Liver (tissue), 9 donors: ENCODE data around the gene INPP5E. TPM values are rescaled to one million over a fixed set of nuclear protein-coding genes. Genes with fewer than 3 reads are reported as not detected.

Source experiments
- DNase-seq: peaks from one replicate; pipeline ENCODE4 v3.0.0-alpha.2; 2017; ENCODE audit warnings: low spot score
- H3K27ac ChIP-seq, 2 donors: one replicate each; pipeline ENCODE4 v1.7.0; 2013; ENCODE audit warnings: inconsistent platforms in 2 of 2, low read length in 2 of 2, control low read depth in 1 of 2, low read depth in 1 of 2, mild to moderate bottlenecking in 1 of 2
- H3K27me3 ChIP-seq, 4 donors: one replicate each; pipeline versions ENCODE4 v1.6.1 to v1.7.0; 2013; ENCODE audit warnings: low read length in 3 of 4, inconsistent platforms in 1 of 4, mild to moderate bottlenecking in 1 of 4, moderate library complexity in 1 of 4; ENCODE audit not compliant: control insufficient read depth in 4 of 4, insufficient read depth in 4 of 4
- H3K36me3 ChIP-seq, 4 donors: one replicate each; pipeline versions ENCODE4 v1.6.1 to v1.7.0; 2013; ENCODE audit warnings: low read length in 3 of 4, mild to moderate bottlenecking in 3 of 4, low read depth in 1 of 4, moderate library complexity in 1 of 4; ENCODE audit not compliant: control insufficient read depth in 4 of 4, insufficient read depth in 3 of 4
- H3K4me1 ChIP-seq, 4 donors: one replicate each; pipeline versions ENCODE4 v1.6.1 to v1.7.0; 2013; ENCODE audit warnings: low read length in 3 of 4, mild to moderate bottlenecking in 3 of 4, moderate library complexity in 1 of 4; ENCODE audit not compliant: control insufficient read depth in 4 of 4, insufficient read depth in 4 of 4
- H3K4me3 ChIP-seq, 3 donors: one replicate each; pipeline versions ENCODE4 v1.6.1 to v1.7.0; 2013; ENCODE audit warnings: low read length in 3 of 3, control low read depth in 1 of 3, low read depth in 1 of 3, mild to moderate bottlenecking in 1 of 3
- H3K9ac ChIP-seq, 2 donors: one replicate each; pipeline ENCODE4 v1.7.0; 2013; ENCODE audit warnings: low read length in 2 of 2, mild to moderate bottlenecking in 2 of 2, moderate library complexity in 2 of 2, control low read depth in 1 of 2, low read depth in 1 of 2
- H3K9me3 ChIP-seq, 4 donors: one replicate each; pipeline versions ENCODE4 v1.6.1 to v1.7.0; 2013; ENCODE audit warnings: low read length in 3 of 4; ENCODE audit not compliant: control insufficient read depth in 4 of 4
- ATF3 ChIP-seq: IDR thresholded peaks from 2 replicates; pipeline ENCODE4 v1.6.1; 2016; ENCODE audit warnings: antibody characterized with exemption
- EGR1 ChIP-seq, 2 donors: IDR thresholded peaks; 2 replicates each; pipeline ENCODE4 v1.6.1; 2016 to 2018; ENCODE audit warnings: antibody characterized with exemption in 2 of 2, low read depth in 2 of 2
- FOXA1 ChIP-seq: IDR thresholded peaks from 2 replicates; pipeline ENCODE4 v1.6.1; 2016; ENCODE audit warnings: antibody characterized with exemption
- FOXA2 ChIP-seq: IDR thresholded peaks from 2 replicates; pipeline ENCODE4 v1.6.1; 2016; ENCODE audit warnings: antibody characterized with exemption
- GABPA ChIP-seq, 2 donors: IDR thresholded peaks in 1 of 2; conservative IDR thresholded peaks in 1 of 2; 2 replicates each; pipeline ENCODE4 v1.6.1; 2016; ENCODE audit warnings: antibody characterized with exemption in 2 of 2, mild to moderate bottlenecking in 1 of 2, moderate library complexity in 1 of 2
- HNF4A ChIP-seq, 2 donors: conservative IDR thresholded peaks; 2 replicates each; pipeline ENCODE4 v1.6.1; 2016; ENCODE audit warnings: antibody characterized with exemption in 2 of 2, mild to moderate bottlenecking in 2 of 2
- HNF4G ChIP-seq: IDR thresholded peaks from 2 replicates; pipeline ENCODE4 v1.6.1; 2016; ENCODE audit warnings: antibody characterized with exemption
- JUND ChIP-seq, 2 donors: IDR thresholded peaks; 2 replicates each; pipeline ENCODE4 v1.6.1; 2016; ENCODE audit warnings: antibody characterized with exemption in 2 of 2
- MAX ChIP-seq: IDR thresholded peaks from 2 replicates; pipeline ENCODE4 v1.6.1; 2016; ENCODE audit warnings: antibody characterized with exemption
- NR2F2 ChIP-seq: IDR thresholded peaks from 2 replicates; pipeline ENCODE4 v1.6.1; 2016; ENCODE audit warnings: antibody characterized with exemption
- RAD21 ChIP-seq, 2 donors: IDR thresholded peaks; 2 replicates each; pipeline ENCODE4 v1.6.1; 2016; ENCODE audit warnings: antibody characterized with exemption in 2 of 2, mild to moderate bottlenecking in 2 of 2
- RXRA ChIP-seq, 2 donors: IDR thresholded peaks; 2 replicates each; pipeline ENCODE4 v1.6.1; 2017 to 2018; ENCODE audit warnings: antibody characterized with exemption in 2 of 2, mild to moderate bottlenecking in 1 of 2
- SP1 ChIP-seq: IDR thresholded peaks from 2 replicates; pipeline ENCODE4 v1.6.1; 2018; ENCODE audit warnings: antibody characterized with exemption, mild to moderate bottlenecking
- TAF1 ChIP-seq: conservative IDR thresholded peaks from 2 replicates; pipeline ENCODE4 v1.6.1; 2016; ENCODE audit warnings: antibody characterized with exemption, mild to moderate bottlenecking
- YY1 ChIP-seq: IDR thresholded peaks from 2 replicates; pipeline ENCODE4 v1.6.1; 2016; ENCODE audit warnings: antibody characterized with exemption, mild to moderate bottlenecking
- WGBS: extraction: QIAGEN DNeasy Blood & Tissue Kit; methylation state at CpG from one replicate; pipeline ENCODE4 v1.1.7; 2013; 5-methylcytosine and 5-hydroxymethylcytosine counted together
- polyA plus RNA-seq, 2 donors: library from polyadenylated mRNA; stranded (reverse) in 1 of 2; unstranded in 1 of 2; fragments of 200-250 nt in 1 of 2; fragments of >200 nt in 1 of 2; fragmentation: Nextera tagmentation in 1 of 2; extraction: Ambion mirVana in 1 of 2; gene quantifications; one replicate each; pipeline versions ENCODE4 v1.2.1 to v1.2.3, GENCODE V29; 2013 to 2015
- total RNA-seq, 2 donors: library from RNA; depleted of rRNA; stranded (reverse); fragments of >200 nt; gene quantifications; one replicate each; pipeline ENCODE4 v1.2.3, GENCODE V29; 2014
- TF ChIP-seq, protein P1 (sequence below): fragments of 150-350 bp; IDR thresholded peaks from 2 replicates; pipeline ENCODE4 v1.5.1; 2017; ENCODE audit warnings: improper control_type of control experiment, low read depth, low read length; ENCODE audit not compliant: missing input control
- TF ChIP-seq, protein P2 (sequence below): IDR thresholded peaks from 2 replicates; pipeline ENCODE4 v1.6.1; 2016; ENCODE audit warnings: antibody characterized with exemption, mild to moderate bottlenecking
- TF ChIP-seq, protein P3 (sequence below): IDR thresholded peaks from 2 replicates; pipeline ENCODE4 v1.6.1; 2016; ENCODE audit warnings: antibody characterized with exemption
- donor health status: healthy.
- donor health status: healthy.
- donor health status: healthy.
- donor health status: healthy.
- donor health status: healthy.

The INPP5E gene
- total and polyA plus RNA-seq, 4 donors: 1.0 to 3.3 (median 2.9) TPM

GRCh38 chr9:136418182-136419091 lies 21.2 kb downstream of the INPP5E start:
- TF ChIP-seq SP1 (peak; percentile 79), FOXA2 (peak; percentile 75), YY1 (peak; percentile 92), JUND (IDR thresholded peaks at IDR 0.05) (peak in 1 of 2 donors; percentile 72), MAX (no peak), NR2F2 (no peak), ATF3 (no peak), HNF4G (no peak), GABPA (IDR thresholded peaks at IDR 0.05 in 1 of 2, conservative IDR thresholded peaks at IDR 0.05 in 1 of 2) (peak in 1 of 2 donors; percentile 81), FOXA1 (peak; percentile 61), EGR1 (IDR thresholded peaks at IDR 0.05; ENCODE audit: low read depth in 2 of 2) (peak; percentile 98 to 100), HNF4A (conservative IDR thresholded peaks at IDR 0.05) (peak; percentile 69 to 96), TAF1 (no peak), RXRA (IDR thresholded peaks at IDR 0.05) (peak in 1 of 2 donors; percentile 89), RAD21 (IDR thresholded peaks at IDR 0.05) (no peak)
- TF ChIP-seq, protein P1, sequence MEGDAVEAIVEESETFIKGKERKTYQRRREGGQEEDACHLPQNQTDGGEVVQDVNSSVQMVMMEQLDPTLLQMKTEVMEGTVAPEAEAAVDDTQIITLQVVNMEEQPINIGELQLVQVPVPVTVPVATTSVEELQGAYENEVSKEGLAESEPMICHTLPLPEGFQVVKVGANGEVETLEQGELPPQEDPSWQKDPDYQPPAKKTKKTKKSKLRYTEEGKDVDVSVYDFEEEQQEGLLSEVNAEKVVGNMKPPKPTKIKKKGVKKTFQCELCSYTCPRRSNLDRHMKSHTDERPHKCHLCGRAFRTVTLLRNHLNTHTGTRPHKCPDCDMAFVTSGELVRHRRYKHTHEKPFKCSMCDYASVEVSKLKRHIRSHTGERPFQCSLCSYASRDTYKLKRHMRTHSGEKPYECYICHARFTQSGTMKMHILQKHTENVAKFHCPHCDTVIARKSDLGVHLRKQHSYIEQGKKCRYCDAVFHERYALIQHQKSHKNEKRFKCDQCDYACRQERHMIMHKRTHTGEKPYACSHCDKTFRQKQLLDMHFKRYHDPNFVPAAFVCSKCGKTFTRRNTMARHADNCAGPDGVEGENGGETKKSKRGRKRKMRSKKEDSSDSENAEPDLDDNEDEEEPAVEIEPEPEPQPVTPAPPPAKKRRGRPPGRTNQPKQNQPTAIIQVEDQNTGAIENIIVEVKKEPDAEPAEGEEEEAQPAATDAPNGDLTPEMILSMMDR: no peak
- TF ChIP-seq, protein P2, sequence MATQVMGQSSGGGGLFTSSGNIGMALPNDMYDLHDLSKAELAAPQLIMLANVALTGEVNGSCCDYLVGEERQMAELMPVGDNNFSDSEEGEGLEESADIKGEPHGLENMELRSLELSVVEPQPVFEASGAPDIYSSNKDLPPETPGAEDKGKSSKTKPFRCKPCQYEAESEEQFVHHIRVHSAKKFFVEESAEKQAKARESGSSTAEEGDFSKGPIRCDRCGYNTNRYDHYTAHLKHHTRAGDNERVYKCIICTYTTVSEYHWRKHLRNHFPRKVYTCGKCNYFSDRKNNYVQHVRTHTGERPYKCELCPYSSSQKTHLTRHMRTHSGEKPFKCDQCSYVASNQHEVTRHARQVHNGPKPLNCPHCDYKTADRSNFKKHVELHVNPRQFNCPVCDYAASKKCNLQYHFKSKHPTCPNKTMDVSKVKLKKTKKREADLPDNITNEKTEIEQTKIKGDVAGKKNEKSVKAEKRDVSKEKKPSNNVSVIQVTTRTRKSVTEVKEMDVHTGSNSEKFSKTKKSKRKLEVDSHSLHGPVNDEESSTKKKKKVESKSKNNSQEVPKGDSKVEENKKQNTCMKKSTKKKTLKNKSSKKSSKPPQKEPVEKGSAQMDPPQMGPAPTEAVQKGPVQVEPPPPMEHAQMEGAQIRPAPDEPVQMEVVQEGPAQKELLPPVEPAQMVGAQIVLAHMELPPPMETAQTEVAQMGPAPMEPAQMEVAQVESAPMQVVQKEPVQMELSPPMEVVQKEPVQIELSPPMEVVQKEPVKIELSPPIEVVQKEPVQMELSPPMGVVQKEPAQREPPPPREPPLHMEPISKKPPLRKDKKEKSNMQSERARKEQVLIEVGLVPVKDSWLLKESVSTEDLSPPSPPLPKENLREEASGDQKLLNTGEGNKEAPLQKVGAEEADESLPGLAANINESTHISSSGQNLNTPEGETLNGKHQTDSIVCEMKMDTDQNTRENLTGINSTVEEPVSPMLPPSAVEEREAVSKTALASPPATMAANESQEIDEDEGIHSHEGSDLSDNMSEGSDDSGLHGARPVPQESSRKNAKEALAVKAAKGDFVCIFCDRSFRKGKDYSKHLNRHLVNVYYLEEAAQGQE: peak; percentile 70
- TF ChIP-seq, protein P3, sequence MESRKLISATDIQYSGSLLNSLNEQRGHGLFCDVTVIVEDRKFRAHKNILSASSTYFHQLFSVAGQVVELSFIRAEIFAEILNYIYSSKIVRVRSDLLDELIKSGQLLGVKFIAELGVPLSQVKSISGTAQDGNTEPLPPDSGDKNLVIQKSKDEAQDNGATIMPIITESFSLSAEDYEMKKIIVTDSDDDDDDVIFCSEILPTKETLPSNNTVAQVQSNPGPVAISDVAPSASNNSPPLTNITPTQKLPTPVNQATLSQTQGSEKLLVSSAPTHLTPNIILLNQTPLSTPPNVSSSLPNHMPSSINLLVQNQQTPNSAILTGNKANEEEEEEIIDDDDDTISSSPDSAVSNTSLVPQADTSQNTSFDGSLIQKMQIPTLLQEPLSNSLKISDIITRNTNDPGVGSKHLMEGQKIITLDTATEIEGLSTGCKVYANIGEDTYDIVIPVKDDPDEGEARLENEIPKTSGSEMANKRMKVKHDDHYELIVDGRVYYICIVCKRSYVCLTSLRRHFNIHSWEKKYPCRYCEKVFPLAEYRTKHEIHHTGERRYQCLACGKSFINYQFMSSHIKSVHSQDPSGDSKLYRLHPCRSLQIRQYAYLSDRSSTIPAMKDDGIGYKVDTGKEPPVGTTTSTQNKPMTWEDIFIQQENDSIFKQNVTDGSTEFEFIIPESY: no peak
- H3K4me3 ChIP-seq: no peak overlapping the region
- no peak for DNase-seq
- no peaks in the 10 kb centered on the region for H3K9me3 ChIP-seq
- peak overlapping the region in 1 of 2 donors; percentile 49 for H3K9ac ChIP-seq
- H3K27me3 ChIP-seq: no peaks in the 10 kb centered on the region
- H3K36me3 ChIP-seq: peaks cover 23 to 81% (median 47%) of the 10 kb centered on the region in 4 donors
- H3K27ac ChIP-seq: peak overlapping the region; percentile 83 to 93
- WGBS: 61% methylated on average over 48 of the region's 48 CpGs
- peaks cover 2 to 13% (median 7%) of the 10 kb centered on the region in 4 donors for H3K4me1 ChIP-seq
